Left renal pelvis (tissue), 4 donors: ENCODE measurements around the gene TTC3. TPM values are rescaled to one million over a fixed set of nuclear protein-coding genes. Genes with fewer than 3 reads are reported as not detected.

Experiments
- DNase-seq, 4 donors: peaks; one replicate each; pipeline ENCODE4 v3.0.0-alpha.2; 2013; ENCODE audit warnings: low read depth in 4 of 4, low spot score in 3 of 4
- polyA plus RNA-seq, 4 donors: library from polyadenylated mRNA; unstranded; fragments of 120-200 nt; gene quantifications; one replicate each; pipeline ENCODE4 v1.2.1, GENCODE V29; 2013; ENCODE audit not compliant: insufficient read length in 4 of 4

TTC3 gene
- polyA plus RNA-seq, 4 donors: 145 to 212 (median 189) TPM

GRCh38 chr21:37241426-37241825 lies 168.4 kb downstream of the TTC3 start:
- no peak for DNase-seq

GRCh38 chr21:37243961-37244360 lies 170.9 kb downstream of the TTC3 start:
- DNase-seq: no peak

- DNase-seq: no peak
Measured at GRCh38 chr21:37244501-37245095, 171.5 kb downstream of the TTC3 start.

- no peak for DNase-seq
Measured at GRCh38 chr21:37245151-37245550, 172.1 kb downstream of the TTC3 start.

- DNase-seq: no peak
Measured at GRCh38 chr21:37248298-37248697, 175.2 kb downstream of the TTC3 start.

- DNase-seq: no peak
Measured at GRCh38 chr21:37249112-37249904, 176.3 kb downstream of the TTC3 start.

DNA sequence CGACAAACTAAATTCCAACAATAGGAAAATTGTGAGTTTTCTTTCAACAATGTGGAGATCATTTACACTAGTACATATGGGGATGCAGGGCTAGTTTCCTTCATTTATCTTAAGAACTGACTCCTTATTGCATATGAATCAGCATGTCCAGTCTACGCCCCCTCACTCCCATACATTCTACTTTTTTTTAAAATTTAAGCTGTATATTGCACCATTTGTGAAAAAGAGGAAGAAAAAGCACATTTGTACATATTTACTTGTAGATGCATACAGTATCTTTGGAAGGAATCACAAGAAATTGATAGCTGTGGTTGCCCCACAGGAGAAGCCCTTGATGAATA lies 178.2 kb downstream of the TTC3 start:
- no peak for DNase-seq

Other genes starting within 250 kb of the TTC3 start
- 10 to 100 TPM in 3 of 4 donors, 1 to 10 TPM in 1; 8.9 to 18.6 (median 16.2) TPM for gene HLCS, start 106.6 kb upstream of the TTC3 start, polyA plus RNA-seq
- gene RIPPLY3, start 66.6 kb upstream of the TTC3 start, polyA plus RNA-seq: 1 to 10 TPM in 3 of 4 donors, under 1 TPM in 1; 0.14 to 2.8 (median 2.3) TPM
- gene PIGP, start 183 bp upstream of the TTC3 start, polyA plus RNA-seq: 10 to 100 TPM; 24.1 to 41.6 (median 34.2) TPM
- gene VPS26C, start 194.1 kb downstream of the TTC3 start, polyA plus RNA-seq: 10 to 100 TPM; 30.2 to 47.9 (median 41.8) TPM